Measurements from ENCODE around the gene ZNRF3. TPM values are rescaled to one million over a fixed set of nuclear protein-coding genes. Genes with fewer than 3 reads are reported as not detected.

The ZNRF3 gene
- total RNA-seq, 1 donor = 6.9 TPM

DNA sequence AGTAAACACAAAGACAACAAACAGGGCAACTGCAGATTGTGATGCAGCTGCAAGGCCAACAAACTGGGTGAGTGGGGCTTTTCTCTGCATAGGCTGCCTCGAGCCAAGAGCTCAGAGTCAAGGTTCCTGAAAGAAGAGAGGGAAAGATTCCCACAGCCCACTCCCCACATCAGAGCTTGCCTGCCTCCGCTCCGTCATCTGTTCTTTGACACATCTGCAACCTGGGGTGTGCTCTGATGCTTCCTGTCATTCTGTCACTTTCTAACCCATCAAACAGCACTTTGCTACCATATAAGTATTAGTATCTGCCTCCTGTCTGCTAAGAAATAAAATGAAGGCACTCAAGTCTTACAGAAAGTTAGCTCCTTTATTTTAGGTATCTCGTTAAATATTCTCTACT is 131.4 kb downstream of the ZNRF3 start:
- TF ChIP-seq, protein P1, sequence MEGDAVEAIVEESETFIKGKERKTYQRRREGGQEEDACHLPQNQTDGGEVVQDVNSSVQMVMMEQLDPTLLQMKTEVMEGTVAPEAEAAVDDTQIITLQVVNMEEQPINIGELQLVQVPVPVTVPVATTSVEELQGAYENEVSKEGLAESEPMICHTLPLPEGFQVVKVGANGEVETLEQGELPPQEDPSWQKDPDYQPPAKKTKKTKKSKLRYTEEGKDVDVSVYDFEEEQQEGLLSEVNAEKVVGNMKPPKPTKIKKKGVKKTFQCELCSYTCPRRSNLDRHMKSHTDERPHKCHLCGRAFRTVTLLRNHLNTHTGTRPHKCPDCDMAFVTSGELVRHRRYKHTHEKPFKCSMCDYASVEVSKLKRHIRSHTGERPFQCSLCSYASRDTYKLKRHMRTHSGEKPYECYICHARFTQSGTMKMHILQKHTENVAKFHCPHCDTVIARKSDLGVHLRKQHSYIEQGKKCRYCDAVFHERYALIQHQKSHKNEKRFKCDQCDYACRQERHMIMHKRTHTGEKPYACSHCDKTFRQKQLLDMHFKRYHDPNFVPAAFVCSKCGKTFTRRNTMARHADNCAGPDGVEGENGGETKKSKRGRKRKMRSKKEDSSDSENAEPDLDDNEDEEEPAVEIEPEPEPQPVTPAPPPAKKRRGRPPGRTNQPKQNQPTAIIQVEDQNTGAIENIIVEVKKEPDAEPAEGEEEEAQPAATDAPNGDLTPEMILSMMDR (IDR thresholded peaks at IDR 0.05; ENCODE audit: extremely low read depth, low read depth, low read length) = no peak
- no peak for DNase-seq (ENCODE audit: insufficient read length, low spot score, missing footprints)
- Histone ChIP-seq H3K36me3 (ENCODE audit: insufficient read depth, low read length) (no peaks in the 10 kb centered on the region), H3K4me1 (ENCODE audit: insufficient read depth, low read length) (peaks cover 5% of the 10 kb centered on the region), H2AFZ (ENCODE audit: low read length) (no peak overlapping the region), H3K27me3 (ENCODE audit: insufficient read depth, low read length) (no peaks in the 10 kb centered on the region), H3K4me3 (ENCODE audit: insufficient read depth, low read length) (no peak overlapping the region), H3K79me2 (ENCODE audit: insufficient read depth, low read length) (no peaks in the 10 kb centered on the region), H4K20me1 (ENCODE audit: insufficient read depth, low read length) (peaks cover 6% of the 10 kb centered on the region), H3K27ac (ENCODE audit: low read depth, low read length) (no peak overlapping the region), H3K4me2 (ENCODE audit: insufficient read depth, low read length) (no peak overlapping the region), H3K9me3 (ENCODE audit: low read depth, low read length) (no peaks in the 10 kb centered on the region)

DNA sequence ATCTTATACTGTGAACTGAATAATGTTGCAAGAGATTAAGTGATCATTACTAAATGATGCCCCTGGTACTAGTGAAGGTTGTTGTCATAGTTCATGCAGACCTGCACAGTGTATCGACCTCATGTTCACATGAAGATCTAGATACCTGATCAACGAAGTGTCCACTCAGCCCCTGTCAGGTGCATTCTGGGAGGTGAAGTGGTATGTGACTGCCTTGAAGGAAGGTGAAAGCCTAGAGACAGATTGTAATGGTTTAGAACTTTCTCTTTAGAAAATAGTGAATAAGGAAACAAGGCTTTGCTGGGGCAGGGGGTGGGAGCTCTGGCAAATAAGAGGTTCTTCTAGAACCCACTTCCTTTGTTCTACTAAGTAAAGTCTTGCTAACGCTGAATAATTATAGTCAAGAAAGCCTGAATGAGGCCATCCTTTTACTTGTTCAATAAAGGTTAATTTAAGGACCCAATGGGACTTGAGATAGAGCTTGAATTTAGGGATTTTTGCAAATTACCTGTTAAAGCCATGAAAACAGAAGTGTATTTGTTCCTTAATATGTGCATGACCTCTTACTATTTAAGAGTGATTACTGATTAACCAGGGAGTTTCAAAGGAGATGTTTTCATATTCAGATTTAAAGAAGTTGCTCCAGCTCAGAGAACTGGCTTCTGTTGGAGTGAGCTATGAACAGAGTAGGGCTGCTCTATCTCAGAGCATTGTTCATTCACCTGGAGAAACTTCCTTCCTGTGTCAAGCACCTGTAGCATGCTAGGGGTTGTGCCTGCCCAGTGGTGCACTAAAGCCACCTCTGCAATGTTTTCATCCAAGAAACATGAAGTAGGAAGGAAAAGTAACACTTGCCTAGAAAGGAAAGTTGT is 132.9 kb downstream of the ZNRF3 start:
- Histone ChIP-seq H3K4me1 (ENCODE audit: insufficient read depth, low read length) (peaks cover 5% of the 10 kb centered on the region), H3K27ac (ENCODE audit: low read depth, low read length) (no peak overlapping the region), H4K20me1 (ENCODE audit: insufficient read depth, low read length) (peaks cover 6% of the 10 kb centered on the region), H3K9me3 (ENCODE audit: low read depth, low read length) (no peaks in the 10 kb centered on the region), H3K4me3 (ENCODE audit: insufficient read depth, low read length) (no peak overlapping the region), H3K79me2 (ENCODE audit: insufficient read depth, low read length) (no peaks in the 10 kb centered on the region), H2AFZ (ENCODE audit: low read length) (no peak overlapping the region), H3K27me3 (ENCODE audit: insufficient read depth, low read length) (no peaks in the 10 kb centered on the region), H3K36me3 (ENCODE audit: insufficient read depth, low read length) (no peaks in the 10 kb centered on the region), H3K4me2 (ENCODE audit: insufficient read depth, low read length) (no peak overlapping the region)
- TF ChIP-seq, protein P1 (IDR thresholded peaks at IDR 0.05; ENCODE audit: extremely low read depth, low read depth, low read length) = no peak
- no peak for DNase-seq (ENCODE audit: insufficient read length, low spot score, missing footprints)

DNA sequence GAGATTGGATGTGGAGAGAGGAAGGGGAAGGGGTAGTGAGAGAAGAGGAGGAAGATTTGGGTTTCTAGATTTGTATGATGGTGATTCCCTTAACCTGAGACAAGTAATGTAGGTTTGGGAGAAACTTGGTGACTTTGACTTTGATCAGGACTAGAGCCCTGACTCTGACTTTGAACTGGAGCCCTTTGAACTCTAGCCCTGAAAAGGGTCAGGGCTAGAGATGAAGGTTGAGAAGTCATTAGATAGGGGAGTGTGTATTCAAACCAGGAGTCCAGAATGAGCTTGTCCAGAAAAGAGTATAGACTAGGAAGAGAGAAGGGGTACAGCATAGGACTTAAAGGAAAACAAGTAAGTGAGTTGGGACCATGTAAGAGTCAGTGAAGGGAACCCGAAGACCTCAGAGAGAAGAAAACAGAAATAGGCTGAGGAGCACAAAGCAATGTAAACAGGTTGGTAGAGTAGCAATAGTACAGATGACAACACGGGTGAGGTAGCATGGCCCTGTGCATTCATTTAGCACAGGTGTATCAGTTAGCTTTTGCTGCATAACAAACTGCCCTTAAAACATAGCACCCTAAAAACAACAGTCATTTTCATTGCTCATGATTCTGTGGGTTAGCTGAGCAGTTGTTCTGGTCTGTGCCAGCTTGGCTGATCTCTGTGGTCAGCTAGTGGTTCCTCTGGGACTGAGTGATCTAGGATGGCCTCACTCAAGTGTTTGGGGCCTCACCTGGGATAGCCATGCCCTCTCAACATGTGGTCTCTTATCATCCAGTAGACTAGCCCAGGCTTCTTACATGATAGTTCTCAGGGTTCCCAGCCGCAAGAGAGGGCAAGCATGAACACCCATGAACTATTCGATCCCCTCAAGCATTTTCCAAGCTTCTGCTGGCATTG is 135.2 kb downstream of the ZNRF3 start:
- no peaks in the 10 kb centered on the region for H3K27me3 ChIP-seq (ENCODE audit: insufficient read depth, low read length)
- H4K20me1 ChIP-seq (ENCODE audit: insufficient read depth, low read length) = peaks cover 4% of the 10 kb centered on the region
- H3K9me3 ChIP-seq (ENCODE audit: low read depth, low read length) = no peaks in the 10 kb centered on the region
- H3K27ac ChIP-seq (ENCODE audit: low read depth, low read length) = no peak overlapping the region
- no peak overlapping the region for H3K4me2 ChIP-seq (ENCODE audit: insufficient read depth, low read length)
- H3K36me3 ChIP-seq (ENCODE audit: insufficient read depth, low read length) = no peaks in the 10 kb centered on the region
- no peak overlapping the region for H3K4me3 ChIP-seq (ENCODE audit: insufficient read depth, low read length)
- no peaks in the 10 kb centered on the region for H3K79me2 ChIP-seq (ENCODE audit: insufficient read depth, low read length)
- no peaks in the 10 kb centered on the region for H3K4me1 ChIP-seq (ENCODE audit: insufficient read depth, low read length)
- no peak for DNase-seq (ENCODE audit: insufficient read length, low spot score, missing footprints)
- no peak overlapping the region for H2AFZ ChIP-seq (ENCODE audit: low read length)
- TF ChIP-seq, protein P1 (IDR thresholded peaks at IDR 0.05; ENCODE audit: extremely low read depth, low read depth, low read length) = no peak

All from osteoblast (primary cell).